Measurements from ENCODE around the gene HCK. TPM values are rescaled to one million over a fixed set of nuclear protein-coding genes. Genes with fewer than 3 reads are reported as not detected.

HCK gene
- total and polyA plus RNA-seq, 8 donors: 0.42 to 12.9 (median 2.2) TPM

- Histone ChIP-seq H3K9me3 (no peaks in the 10 kb centered on the region), H3K4me1 (no peaks in the 10 kb centered on the region), H3K27ac (no peak overlapping the region), H3K4me3 (no peak overlapping the region), H3K36me3 (no peaks in the 10 kb centered on the region), H3K27me3 (no peaks in the 10 kb centered on the region)
- DNase-seq (no peak), FAIRE-seq (no peak), ATAC-seq (no peak)
- TF ChIP-seq, protein P1, sequence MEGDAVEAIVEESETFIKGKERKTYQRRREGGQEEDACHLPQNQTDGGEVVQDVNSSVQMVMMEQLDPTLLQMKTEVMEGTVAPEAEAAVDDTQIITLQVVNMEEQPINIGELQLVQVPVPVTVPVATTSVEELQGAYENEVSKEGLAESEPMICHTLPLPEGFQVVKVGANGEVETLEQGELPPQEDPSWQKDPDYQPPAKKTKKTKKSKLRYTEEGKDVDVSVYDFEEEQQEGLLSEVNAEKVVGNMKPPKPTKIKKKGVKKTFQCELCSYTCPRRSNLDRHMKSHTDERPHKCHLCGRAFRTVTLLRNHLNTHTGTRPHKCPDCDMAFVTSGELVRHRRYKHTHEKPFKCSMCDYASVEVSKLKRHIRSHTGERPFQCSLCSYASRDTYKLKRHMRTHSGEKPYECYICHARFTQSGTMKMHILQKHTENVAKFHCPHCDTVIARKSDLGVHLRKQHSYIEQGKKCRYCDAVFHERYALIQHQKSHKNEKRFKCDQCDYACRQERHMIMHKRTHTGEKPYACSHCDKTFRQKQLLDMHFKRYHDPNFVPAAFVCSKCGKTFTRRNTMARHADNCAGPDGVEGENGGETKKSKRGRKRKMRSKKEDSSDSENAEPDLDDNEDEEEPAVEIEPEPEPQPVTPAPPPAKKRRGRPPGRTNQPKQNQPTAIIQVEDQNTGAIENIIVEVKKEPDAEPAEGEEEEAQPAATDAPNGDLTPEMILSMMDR (IDR thresholded peaks at IDR 0.05): no peak
- 98 to 99% methylated on average over 2 of the region's 2 CpGs for WGBS, 2 donors
- intact Hi-C loops (cut with DNase I): no loop called here
Measured at GRCh38 chr20:32068174-32068573, 16.1 kb downstream of the HCK start.

DNA sequence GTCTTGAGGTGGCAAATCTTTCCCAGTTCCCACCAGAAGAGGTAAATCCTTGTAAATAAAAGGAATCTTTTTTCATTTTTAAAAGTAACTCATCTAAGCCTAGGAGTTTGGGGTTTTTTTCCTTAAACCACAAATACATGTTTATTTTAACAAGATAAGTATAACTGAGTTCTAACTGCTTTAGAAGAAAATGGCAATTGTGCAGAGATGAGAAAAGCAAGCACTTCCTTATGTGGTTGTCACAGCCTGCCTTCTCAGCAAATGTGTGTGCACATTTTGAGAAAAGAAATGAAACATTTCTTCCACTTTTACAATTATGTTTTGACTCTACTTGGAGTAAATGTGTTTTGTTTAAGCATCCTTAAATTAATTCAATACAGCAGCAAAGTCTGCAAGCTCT lies 17.7 kb downstream of the HCK start:
- FAIRE-seq (no peak), ATAC-seq (peak in 1 of 4 donors; percentile 22), DNase-seq (no peak)
- intact Hi-C loops (cut with DNase I): no loop called here
- Histone ChIP-seq H3K27ac (no peak overlapping the region), H3K4me1 (no peaks in the 10 kb centered on the region), H3K4me3 (no peak overlapping the region), H3K9me3 (no peaks in the 10 kb centered on the region), H3K27me3 (no peaks in the 10 kb centered on the region), H3K36me3 (no peaks in the 10 kb centered on the region)
- TF ChIP-seq, protein P1 (IDR thresholded peaks at IDR 0.05): no peak

- no peak for DNase-seq
- Histone ChIP-seq H3K27ac (no peak overlapping the region), H3K36me3 (no peaks in the 10 kb centered on the region), H3K27me3 (no peaks in the 10 kb centered on the region), H3K4me3 (no peak overlapping the region), H3K9me3 (no peaks in the 10 kb centered on the region), H3K4me1 (no peaks in the 10 kb centered on the region)
- TF ChIP-seq, protein P1 (IDR thresholded peaks at IDR 0.05): no peak
- no peak for ATAC-seq
- WGBS, 2 donors: 78 to 88% methylated on average over 1 of the region's 1 CpG
- no peak for FAIRE-seq
- intact Hi-C loops (cut with DNase I): no loop called here
Measured at GRCh38 chr20:32070282-32070681, 18.2 kb downstream of the HCK start.

- Histone ChIP-seq H3K27ac (no peak overlapping the region), H3K4me1 (no peaks in the 10 kb centered on the region), H3K9me3 (no peaks in the 10 kb centered on the region), H3K27me3 (no peaks in the 10 kb centered on the region), H3K4me3 (no peak overlapping the region), H3K36me3 (no peaks in the 10 kb centered on the region)
- intact Hi-C loops (cut with DNase I): no loop called here
- no peak for DNase-seq
- FAIRE-seq: no peak
- 30 to 45% methylated on average over 4 of the region's 4 CpGs for WGBS, 2 donors
- no peak for ATAC-seq
- TF ChIP-seq, protein P1 (IDR thresholded peaks at IDR 0.05): no peak
Measured at GRCh38 chr20:32070690-32071213, 18.7 kb downstream of the HCK start.

DNA sequence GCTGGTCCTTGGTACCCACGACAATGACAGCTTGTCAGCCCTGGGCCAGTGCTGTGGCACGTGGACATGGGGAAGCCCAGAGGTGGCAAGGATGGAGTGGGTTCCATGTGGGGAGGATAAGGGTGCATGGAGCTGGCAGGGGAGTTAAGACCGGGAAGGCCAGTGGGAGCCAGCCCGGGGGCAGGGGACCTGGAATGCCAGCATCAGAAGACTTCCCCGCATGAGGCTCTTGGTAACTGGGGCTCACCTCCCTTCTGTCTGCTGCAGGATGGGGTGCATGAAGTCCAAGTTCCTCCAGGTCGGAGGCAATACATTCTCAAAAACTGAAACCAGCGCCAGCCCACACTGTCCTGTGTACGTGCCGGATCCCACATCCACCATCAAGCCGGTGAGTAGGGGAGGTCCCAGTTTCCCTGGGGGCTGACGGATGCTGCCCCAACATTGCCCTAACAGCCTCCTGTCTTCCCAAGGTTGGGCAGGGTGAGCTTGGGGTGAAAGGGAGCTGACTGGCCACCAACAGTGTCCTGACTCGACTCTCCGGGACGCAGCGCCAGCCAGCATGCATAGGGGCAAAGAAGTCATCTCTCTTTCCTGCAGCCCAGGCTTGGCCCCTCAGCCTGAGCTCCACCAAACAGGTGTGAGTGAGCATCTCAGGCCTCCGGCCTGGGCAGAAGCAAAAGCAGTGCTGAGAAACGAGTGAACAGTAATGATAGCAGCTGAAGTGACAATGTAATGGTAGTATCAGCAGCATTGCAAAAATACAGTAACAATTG lies 19.5 kb downstream of the HCK start:
- Histone ChIP-seq H3K27me3 (no peaks in the 10 kb centered on the region), H3K27ac (no peak overlapping the region), H3K9me3 (no peaks in the 10 kb centered on the region), H3K4me1 (no peaks in the 10 kb centered on the region), H3K36me3 (no peaks in the 10 kb centered on the region), H3K4me3 (no peak overlapping the region)
- FAIRE-seq: no peak
- no peak for ATAC-seq
- intact Hi-C loops (cut with DNase I): no loop called here
- TF ChIP-seq, protein P1 (IDR thresholded peaks at IDR 0.05): no peak
- WGBS, 2 donors: 64 to 75% methylated on average over 17 of the region's 17 CpGs
- no peak for DNase-seq

Measured in pancreas (tissue), 10 donors.